OCI-LY7 (cell line): ENCODE data around the gene NRAP. TPM values are rescaled to one million over a fixed set of nuclear protein-coding genes. Genes with fewer than 3 reads are reported as not detected.

ENCODE experiments used
- BruUV-seq: library from RNA; stranded (reverse); fragments of 400-500 nt; replicated peaks from 2 replicates; lab custom pipeline; 2021; lab: Mats Ljungman, UMichigan
- CTCF ChIA-PET: fragments of 300-600 bp; sonication (Branson Sonifier 250); formaldehyde crosslinking; loops from one replicate; lab custom pipeline; 2022; ENCODE audit warnings: antibody characterized with exemption; ENCODE audit not compliant: unreplicated experiment; lab: Charles Lee
- POLR2A ChIA-PET: fragments of 300-600 bp; sonication (Branson Sonifier 250); formaldehyde crosslinking; loops from one replicate; lab custom pipeline; 2022; ENCODE audit warnings: antibody characterized with exemption; lab: Charles Lee
- DNase-seq: peaks from one replicate; pipeline ENCODE4 v3.0.0-alpha.2; 2015; ENCODE audit warnings: low spot score
- H2AFZ ChIP-seq: fragments of 200-600 bp; sonication (generic), shearing (Covaris generic); 2 replicates; pipeline ENCODE4 v1.6.1; 2014; ENCODE audit warnings: mild to moderate bottlenecking, antibody characterized with exemption, low read length, moderate library complexity
- H3K27ac ChIP-seq: fragments of 200-600 bp; sonication (generic); 2 replicates; pipeline ENCODE4 v1.5.1; 2014; ENCODE audit warnings: mixed run types, low read depth, mild to moderate bottlenecking, moderate library complexity, low read length, inconsistent platforms; ENCODE audit not compliant: poor library complexity, severe bottlenecking
- H3K36me3 ChIP-seq: fragments of 200-600 bp; sonication (generic); 2 replicates; pipeline ENCODE4 v1.6.1; 2014; ENCODE audit warnings: mild to moderate bottlenecking, antibody characterized with exemption, low read length, moderate library complexity, mixed read lengths; ENCODE audit not compliant: insufficient read depth
- H3K4me1 ChIP-seq: fragments of 200-600 bp; sonication (generic); 2 replicates; pipeline ENCODE4 v1.5.1; 2014; ENCODE audit warnings: mild to moderate bottlenecking, low read length; ENCODE audit not compliant: insufficient read depth, poor library complexity, severe bottlenecking
- H3K4me2 ChIP-seq: fragments of 200-600 bp; sonication (generic); 2 replicates; pipeline ENCODE4 v1.6.1; 2014; ENCODE audit warnings: mild to moderate bottlenecking, low read length
- H3K4me3 ChIP-seq: fragments of 200-600 bp; sonication (generic); 2 replicates; pipeline ENCODE4 v1.5.1; 2014; ENCODE audit warnings: mild to moderate bottlenecking, low read depth, low read length; ENCODE audit not compliant: poor library complexity, severe bottlenecking
- H3K79me2 ChIP-seq: fragments of 200-600 bp; sonication (generic); 2 replicates; pipeline ENCODE4 v1.6.1; 2016; ENCODE audit warnings: low read depth, mild to moderate bottlenecking, low read length, moderate library complexity, mixed read lengths; ENCODE audit not compliant: insufficient read depth
- H3K9me2 ChIP-seq: fragments of 200-600 bp; sonication (generic); 2 replicates; pipeline ENCODE4 v1.6.1; 2016; ENCODE audit warnings: mild to moderate bottlenecking, low read length, mixed read lengths; ENCODE audit not compliant: insufficient read depth
- H3K9me3 ChIP-seq: fragments of 200-600 bp; sonication (generic); 2 replicates; pipeline ENCODE4 v1.6.1; 2014; ENCODE audit warnings: mild to moderate bottlenecking, mixed run types, low read length, mixed read lengths
- H4K20me1 ChIP-seq: fragments of 200-600 bp; sonication (generic); 2 replicates; pipeline ENCODE4 v1.6.1; 2014; ENCODE audit warnings: mild to moderate bottlenecking, antibody characterized with exemption, low read length, moderate library complexity, mixed read lengths; ENCODE audit not compliant: insufficient read depth
- CTCF ChIP-seq: fragments of 200-600 bp; sonication (generic); conservative IDR thresholded peaks from 2 replicates; pipeline ENCODE4 v1.5.1; 2014; ENCODE audit warnings: mild to moderate bottlenecking, antibody characterized with exemption, low read length, moderate library complexity, mixed read lengths
- EZH2phosphoT487 ChIP-seq: fragments of 200-600 bp; sonication (generic); IDR thresholded peaks from 2 replicates; pipeline ENCODE4 v1.6.1; 2018; ENCODE audit warnings: low read depth, borderline replicate concordance, mild to moderate bottlenecking, mixed run types, antibody characterized with exemption, low read length, moderate library complexity, mixed read lengths
- intact Hi-C: fragments of 100-400 bp; cut with micrococcal nuclease; formaldehyde crosslinking; loops from one replicate; pipeline ENCODE4 v1.10.0; 2022; ENCODE audit not compliant: unreplicated experiment
- total RNA-seq, 2 experiments: library from RNA; depleted of rRNA in 1 of 2; stranded (reverse); fragments of >200 nt in 1 of 2; shearing (Covaris generic) in 1 of 2; gene quantifications; 2 replicates each; pipeline ENCODE4 v1.2.3, GENCODE V29; 2014 to 2022

The NRAP gene
- total RNA-seq, 2 experiments from 2014 or later: not detected

- Histone ChIP-seq H3K27ac (no peak overlapping the region), H3K9me2 (no peaks in the 10 kb centered on the region), H2AFZ (no peak overlapping the region), H4K20me1 (no peaks in the 10 kb centered on the region), H3K79me2 (no peaks in the 10 kb centered on the region), H3K4me3 (no peak overlapping the region), H3K4me2 (no peak overlapping the region), H3K4me1 (no peaks in the 10 kb centered on the region), H3K36me3 (no peaks in the 10 kb centered on the region), H3K9me3 (no peaks in the 10 kb centered on the region)
- intact Hi-C loops: no loop called here
- BruUV-seq: no TSS peak
- no peak for DNase-seq
- ChIA-PET POLR2A (no interaction called here), CTCF (no interaction called here)
- TF ChIP-seq EZH2phosphoT487 (no peak), CTCF (no peak)
These were observed 87.0 kb downstream of the NRAP start for GRCh38 chr10:113576852-113577251.

- intact Hi-C loops: no loop called here
- Histone ChIP-seq H3K4me1 (no peaks in the 10 kb centered on the region), H3K9me2 (no peaks in the 10 kb centered on the region), H3K4me3 (no peak overlapping the region), H3K27ac (no peak overlapping the region), H3K4me2 (no peak overlapping the region), H3K79me2 (no peaks in the 10 kb centered on the region), H3K36me3 (no peaks in the 10 kb centered on the region), H2AFZ (no peak overlapping the region), H4K20me1 (no peaks in the 10 kb centered on the region), H3K9me3 (no peaks in the 10 kb centered on the region)
- ChIA-PET CTCF (no interaction called here), POLR2A (no interaction called here)
- no peak for DNase-seq
- TF ChIP-seq EZH2phosphoT487: no peak
- TF ChIP-seq CTCF: no peak
- BruUV-seq: no TSS peak
These were observed 90.5 kb downstream of the NRAP start for GRCh38 chr10:113573368-113573767.

DNA sequence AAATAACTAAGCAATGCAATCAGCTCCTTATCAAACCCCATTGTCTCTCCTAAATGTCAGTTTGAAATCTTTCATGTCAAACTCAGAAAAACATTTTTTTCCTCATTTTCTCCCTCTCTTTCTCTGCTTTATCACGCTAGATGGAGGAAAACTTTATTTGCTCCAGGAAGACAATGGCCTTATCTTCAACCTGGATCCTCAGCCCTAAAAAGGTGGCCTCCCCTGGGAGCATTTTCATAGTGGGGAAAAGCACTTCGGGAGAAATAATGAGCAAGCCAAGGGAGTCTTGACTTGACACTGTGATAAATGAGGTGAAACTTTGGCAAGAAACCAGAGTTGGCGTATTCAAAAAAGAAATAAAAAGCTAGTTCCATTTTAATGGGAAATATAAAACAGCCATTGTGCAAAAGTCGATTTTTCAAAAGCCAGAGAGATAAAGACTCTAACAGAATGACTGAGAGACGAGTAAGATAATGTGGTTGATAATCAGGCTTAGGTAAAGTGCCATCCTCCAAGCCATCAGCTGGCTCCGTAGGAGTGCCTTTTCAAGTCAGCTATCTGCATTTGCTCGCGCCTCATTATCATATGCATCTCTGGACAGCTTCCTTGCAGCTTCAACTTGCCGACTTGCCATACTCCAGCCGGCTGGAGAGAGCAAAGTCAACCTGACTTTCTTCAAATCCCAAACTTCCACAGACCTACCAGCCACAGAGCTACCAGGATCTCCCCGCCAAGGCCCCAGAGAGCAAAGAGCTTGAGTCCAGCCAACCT is 91.1 kb downstream of the NRAP start:
- BruUV-seq: no TSS peak
- intact Hi-C loops: no loop called here
- DNase-seq: no peak
- Histone ChIP-seq H3K9me2 (no peaks in the 10 kb centered on the region), H3K4me3 (no peak overlapping the region), H3K9me3 (no peaks in the 10 kb centered on the region), H3K36me3 (no peaks in the 10 kb centered on the region), H3K4me2 (no peak overlapping the region), H2AFZ (no peak overlapping the region), H3K79me2 (no peaks in the 10 kb centered on the region), H3K27ac (no peak overlapping the region), H4K20me1 (no peaks in the 10 kb centered on the region), H3K4me1 (no peaks in the 10 kb centered on the region)
- CTCF ChIA-PET: no interaction called here
- TF ChIP-seq CTCF (no peak), EZH2phosphoT487 (no peak)
- POLR2A ChIA-PET: interaction anchor here (0.5 kb wide), 1 partner anchor 117 kb away, joined by 5 read pairs; no protein-coding TSS in a partner anchor
